Tibial nerve (tissue), 3 donors: ENCODE data around the gene PSME3IP1.

Source experiments
- POLR2A ChIP-seq, 2 donors: fragments of 450-650 bp; IDR thresholded peaks; one replicate each; pipeline ENCODE4 v1.6.1; 2017; ENCODE audit warnings: antibody characterized with exemption in 2 of 2, mild to moderate bottlenecking in 2 of 2, moderate library complexity in 2 of 2
- TF ChIP-seq, protein P1 (sequence below), 5 experiments: fragments of 200-600 bp in 3 of 5; fragments of 450-650 bp in 2 of 5; sonication (generic) in 3 of 5; IDR thresholded peaks; one replicate each; pipeline ENCODE4 v1.5.1; 2016 to 2019; ENCODE audit warnings: antibody characterized with exemption in 5 of 5, mild to moderate bottlenecking in 3 of 5, moderate library complexity in 2 of 5

DNA sequence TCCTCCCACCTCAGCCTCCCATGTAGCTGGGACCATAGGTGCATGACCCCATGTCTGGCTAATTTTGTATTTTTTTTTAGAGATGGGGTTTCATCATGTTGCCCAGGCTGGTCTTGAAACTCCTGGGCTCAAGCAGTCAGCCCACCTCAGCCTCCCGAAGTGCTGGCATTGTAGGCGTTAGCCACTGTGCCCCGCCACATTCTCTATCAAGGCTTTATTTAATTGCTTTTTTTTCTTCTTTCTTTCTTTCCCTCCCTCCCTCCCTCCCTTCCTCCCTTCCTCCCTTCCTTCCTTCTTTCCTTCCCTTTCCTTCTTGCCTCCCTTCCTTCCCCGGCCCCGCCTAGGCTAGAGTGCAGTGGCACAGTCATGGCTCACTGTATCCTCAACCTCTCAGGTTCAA is 23.9 kb upstream of the PSME3IP1 start:
- TF ChIP-seq, protein P1, sequence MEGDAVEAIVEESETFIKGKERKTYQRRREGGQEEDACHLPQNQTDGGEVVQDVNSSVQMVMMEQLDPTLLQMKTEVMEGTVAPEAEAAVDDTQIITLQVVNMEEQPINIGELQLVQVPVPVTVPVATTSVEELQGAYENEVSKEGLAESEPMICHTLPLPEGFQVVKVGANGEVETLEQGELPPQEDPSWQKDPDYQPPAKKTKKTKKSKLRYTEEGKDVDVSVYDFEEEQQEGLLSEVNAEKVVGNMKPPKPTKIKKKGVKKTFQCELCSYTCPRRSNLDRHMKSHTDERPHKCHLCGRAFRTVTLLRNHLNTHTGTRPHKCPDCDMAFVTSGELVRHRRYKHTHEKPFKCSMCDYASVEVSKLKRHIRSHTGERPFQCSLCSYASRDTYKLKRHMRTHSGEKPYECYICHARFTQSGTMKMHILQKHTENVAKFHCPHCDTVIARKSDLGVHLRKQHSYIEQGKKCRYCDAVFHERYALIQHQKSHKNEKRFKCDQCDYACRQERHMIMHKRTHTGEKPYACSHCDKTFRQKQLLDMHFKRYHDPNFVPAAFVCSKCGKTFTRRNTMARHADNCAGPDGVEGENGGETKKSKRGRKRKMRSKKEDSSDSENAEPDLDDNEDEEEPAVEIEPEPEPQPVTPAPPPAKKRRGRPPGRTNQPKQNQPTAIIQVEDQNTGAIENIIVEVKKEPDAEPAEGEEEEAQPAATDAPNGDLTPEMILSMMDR (IDR thresholded peaks at IDR 0.05) = no peak
- TF ChIP-seq POLR2A (IDR thresholded peaks at IDR 0.05) = no peak
